B cell (primary cell): ENCODE data around the gene BOK.

ENCODE experiments used
- CTCF ChIP-seq: fragments of 200-600 bp; IDR thresholded peaks from one replicate; pipeline ENCODE4 v1.8.0; 2022; ENCODE audit warnings: antibody characterized with exemption, mild to moderate bottlenecking
- EZH2 ChIP-seq: IDR thresholded peaks from 2 replicates; pipeline ENCODE4 v1.6.1; 2012; ENCODE audit warnings: borderline replicate concordance, low read depth, mild to moderate bottlenecking, moderate library complexity, low read length; ENCODE audit not compliant: insufficient read depth, poor library complexity, severe bottlenecking

DNA sequence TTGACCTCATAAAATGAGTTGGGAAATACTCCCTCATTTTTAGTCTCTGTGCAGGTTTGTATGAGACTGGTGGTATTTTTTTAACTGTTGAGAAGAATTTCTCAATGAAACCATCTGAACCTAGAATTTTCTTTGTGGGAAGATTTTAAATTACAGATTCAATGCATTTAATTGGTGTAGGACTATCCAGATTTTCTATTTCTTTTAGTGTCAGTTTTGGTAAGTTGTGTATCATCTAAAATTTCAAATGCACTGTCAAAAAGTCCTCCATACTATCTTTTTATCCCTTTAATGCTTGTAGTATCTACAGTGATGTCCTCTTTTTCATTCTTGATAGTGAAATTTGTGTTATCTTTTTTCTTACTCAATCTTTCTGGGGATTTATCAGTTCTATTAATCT is 1.8 kb upstream of the BOK start:
- TF ChIP-seq CTCF (no peak), EZH2 (no peak)
